Measurements from ENCODE around the gene CA4. TPM values are rescaled to one million over a fixed set of nuclear protein-coding genes. Genes with fewer than 3 reads are reported as not detected.

The CA4 gene
- total RNA-seq, 4 donors from 2014 or later: 0.45 to 1.3 (median 1.1) TPM; not detected in 1

Other genes starting within 250 kb of the CA4 start
- gene RNFT1, start 185.2 kb upstream of the CA4 start, total RNA-seq: 10 to 100 TPM in 3 of 4 donors, 1 to 10 TPM in 1; 7.9 to 18.8 (median 15.5) TPM
- 10 to 100 TPM in 2 of 4 donors, 1 to 10 TPM in 2; 5.8 to 14.8 (median 11.4) TPM for gene HEATR6, start 71.1 kb upstream of the CA4 start, total RNA-seq
- gene USP32, start 242.2 kb downstream of the CA4 start, total RNA-seq: 10 to 100 TPM; 29.1 to 74.1 (median 42.5) TPM